GM10248 (cell line): ENCODE results near the gene FRMD4B.
"Not testable (repeated sequence)": the region's sequence is repeated elsewhere in the genome, so short reads cannot be mapped to it uniquely, and the experiment has no call there.

ENCODE experiments used
- CTCF ChIA-PET: fragments of 300-600 bp; sonication (Branson Sonifier 250); formaldehyde crosslinking; extraction: SDS; loops from one replicate; lab custom pipeline; 2021; ENCODE audit warnings: antibody characterized with exemption; lab: Yijun Ruan, JAX
- POLR2A ChIA-PET: fragments of 350-650 bp; sonication (Branson Sonifier 250); formaldehyde crosslinking; extraction: SDS; loops from one replicate; lab custom pipeline; 2020; ENCODE audit warnings: antibody characterized with exemption; lab: Yijun Ruan, JAX
- DNase-seq: peaks from one replicate; pipeline ENCODE4 v3.0.0; 2012; ENCODE audit errors: extremely low spot score
- CTCF ChIP-seq: IDR thresholded peaks from 2 replicates; pipeline ENCODE4 v1.5.1; 2012; ENCODE audit warnings: mild to moderate bottlenecking, low read depth; ENCODE audit errors: extremely low read depth, missing control alignments, control extremely low read depth

Gene FRMD4B

GRCh38 chr3:69241769-69242168, 144.1 kb downstream of the FRMD4B start:
- TF ChIP-seq CTCF: no peak
- DNase-seq: no peak
- ChIA-PET CTCF (interaction anchor here (1.0 to 4.3 kb wide), 4 partner anchors 8 to 64 kb away, joined by 3 to 12 read pairs (median 4); no protein-coding TSS in a partner anchor), POLR2A (no interaction called here)

- CTCF ChIA-PET: interaction anchor here (1.0 to 1.6 kb wide), 3 partner anchors 9 to 17 kb away, joined by 3 to 5 read pairs (median 3); no protein-coding TSS in a partner anchor
- POLR2A ChIA-PET: no interaction called here
- peak; percentile 15 for DNase-seq
- TF ChIP-seq CTCF: no peak
Measured at GRCh38 chr3:69240651-69241568, 145.0 kb downstream of the FRMD4B start.

- no peak for TF ChIP-seq CTCF
- DNase-seq: no peak
- POLR2A ChIA-PET: no interaction called here
- CTCF ChIA-PET: interaction anchor here (0.9 to 1.4 kb wide), 2 partner anchors 10 to 78 kb away, joined by 3 to 5 read pairs; no protein-coding TSS in a partner anchor
Measured at GRCh38 chr3:69239063-69239462, 146.8 kb downstream of the FRMD4B start.

GRCh38 chr3:69236812-69237707, 148.8 kb downstream of the FRMD4B start:
- CTCF ChIA-PET: interaction anchor here (0.7 to 1.6 kb wide), 8 partner anchors 10 to 75 kb away, joined by 3 to 6 read pairs (median 3); no protein-coding TSS in a partner anchor
- no peak for TF ChIP-seq CTCF
- DNase-seq: no peak
- POLR2A ChIA-PET: interaction anchor here (0.6 kb wide), 1 partner anchor 8 kb away, joined by 4 read pairs; no protein-coding TSS in a partner anchor

GRCh38 chr3:69235882-69236281, 150.0 kb downstream of the FRMD4B start:
- ChIA-PET POLR2A (no interaction called here), CTCF (interaction anchor here (0.8 to 1.6 kb wide), 6 partner anchors 14 to 70 kb away, joined by 3 to 6 read pairs (median 4); no protein-coding TSS in a partner anchor)
- TF ChIP-seq CTCF: no peak
- no peak for DNase-seq

- DNase-seq, POLR2A ChIA-PET: not testable (repeated sequence)
- CTCF ChIA-PET: interaction anchor here (1.6 to 1.7 kb wide), 2 partner anchors 26 to 71 kb away, joined by 4 to 6 read pairs; no protein-coding TSS in a partner anchor
Measured at GRCh38 chr3:69235227-69235626, 150.7 kb downstream of the FRMD4B start.
